Fibroblast of the aortic adventitia (primary cell): Measurements from ENCODE around the gene GTF2F2. TPM values are rescaled to one million over a fixed set of nuclear protein-coding genes. Genes with fewer than 3 reads are reported as not detected.
"Not testable (repeated sequence)": the region's sequence is repeated elsewhere in the genome, so short reads cannot be mapped to it uniquely, and the experiment has no call there.

Experiments
- DNase-seq: peaks from one replicate; pipeline ENCODE4 v3.0.0-alpha.2; 2010; ENCODE audit warnings: low read depth
- H3K4me3 ChIP-seq: 2 replicates; pipeline ENCODE4 v1.5.1; 2011; ENCODE audit warnings: low read depth, mild to moderate bottlenecking, control low read depth, low read length, moderate library complexity
- total RNA-seq: library from RNA; depleted of rRNA; stranded (reverse); fragments of >200 nt; gene quantifications from 2 replicates; pipeline ENCODE4 v1.2.3, GENCODE V29; 2012; ENCODE audit warnings: low replicate concordance
- TF ChIP-seq, protein P1 (sequence below): IDR thresholded peaks from 2 replicates; pipeline ENCODE4 v1.5.1; 2011; ENCODE audit warnings: mild to moderate bottlenecking, low read length, control low read depth, inconsistent platforms; ENCODE audit not compliant: insufficient read depth

The GTF2F2 gene
- total RNA-seq, 1 donor, result 19.0 TPM

DNA sequence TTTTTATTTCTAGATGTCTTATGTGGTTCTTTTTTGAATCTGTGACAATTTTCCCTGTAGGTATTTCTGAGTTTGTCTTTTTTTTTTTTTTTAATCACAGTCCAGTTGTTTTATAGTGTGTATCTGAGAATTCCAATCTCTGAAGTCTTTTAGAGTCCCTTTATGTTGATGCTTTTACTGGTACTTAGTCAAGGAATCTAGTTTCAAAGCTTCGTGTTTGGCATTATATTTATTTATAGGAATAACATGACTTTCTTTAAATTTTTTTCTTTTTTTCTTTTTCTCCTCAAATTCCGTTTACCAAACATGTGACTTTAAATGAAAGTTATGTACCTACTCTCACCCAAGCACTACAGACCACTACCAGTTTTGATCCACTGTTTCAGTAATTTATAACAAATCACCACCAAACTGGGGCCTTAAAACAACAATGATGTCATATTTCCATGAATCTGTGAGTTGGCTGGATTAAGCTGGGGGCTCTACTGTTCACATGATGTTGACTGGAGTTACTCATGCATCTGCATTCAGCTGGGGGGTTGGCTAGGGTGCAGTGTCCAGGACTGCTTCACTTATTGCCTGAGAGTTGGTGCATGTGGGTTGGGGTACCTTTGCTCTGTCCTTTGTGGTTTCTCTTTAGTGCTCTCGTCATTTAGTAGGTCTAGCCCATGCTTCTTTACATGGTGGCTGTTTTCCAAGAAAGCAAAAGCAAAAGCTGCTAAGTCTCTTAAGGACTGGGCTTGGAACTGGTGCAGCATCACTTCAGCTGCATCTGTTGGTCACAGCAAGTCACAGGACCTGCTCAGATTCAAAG is 58.2 kb downstream of the GTF2F2 start:
- no peak overlapping the region for H3K4me3 ChIP-seq
- peak; percentile 61 for DNase-seq
- TF ChIP-seq, protein P1, sequence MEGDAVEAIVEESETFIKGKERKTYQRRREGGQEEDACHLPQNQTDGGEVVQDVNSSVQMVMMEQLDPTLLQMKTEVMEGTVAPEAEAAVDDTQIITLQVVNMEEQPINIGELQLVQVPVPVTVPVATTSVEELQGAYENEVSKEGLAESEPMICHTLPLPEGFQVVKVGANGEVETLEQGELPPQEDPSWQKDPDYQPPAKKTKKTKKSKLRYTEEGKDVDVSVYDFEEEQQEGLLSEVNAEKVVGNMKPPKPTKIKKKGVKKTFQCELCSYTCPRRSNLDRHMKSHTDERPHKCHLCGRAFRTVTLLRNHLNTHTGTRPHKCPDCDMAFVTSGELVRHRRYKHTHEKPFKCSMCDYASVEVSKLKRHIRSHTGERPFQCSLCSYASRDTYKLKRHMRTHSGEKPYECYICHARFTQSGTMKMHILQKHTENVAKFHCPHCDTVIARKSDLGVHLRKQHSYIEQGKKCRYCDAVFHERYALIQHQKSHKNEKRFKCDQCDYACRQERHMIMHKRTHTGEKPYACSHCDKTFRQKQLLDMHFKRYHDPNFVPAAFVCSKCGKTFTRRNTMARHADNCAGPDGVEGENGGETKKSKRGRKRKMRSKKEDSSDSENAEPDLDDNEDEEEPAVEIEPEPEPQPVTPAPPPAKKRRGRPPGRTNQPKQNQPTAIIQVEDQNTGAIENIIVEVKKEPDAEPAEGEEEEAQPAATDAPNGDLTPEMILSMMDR, result no peak

DNA sequence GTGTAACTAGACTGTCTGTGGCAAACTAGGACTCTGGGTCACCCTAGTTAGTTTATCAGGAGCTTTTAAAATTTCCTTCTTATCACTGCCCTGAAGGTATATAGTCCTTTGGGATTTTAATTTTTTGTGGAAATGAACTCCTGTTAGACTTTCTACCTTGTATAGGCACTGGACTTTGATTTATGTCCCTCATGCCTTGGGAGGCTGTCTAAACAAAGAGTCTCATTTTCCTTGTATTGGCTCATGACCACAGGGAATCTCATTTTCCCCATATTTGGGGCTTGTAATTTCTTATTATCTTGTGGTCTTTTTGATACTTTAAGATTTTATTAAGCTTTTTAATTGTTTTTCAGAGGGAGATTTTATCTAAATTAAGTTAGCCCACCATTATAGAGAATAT is 59.1 kb downstream of the GTF2F2 start:
- H3K4me3 ChIP-seq, result no peak overlapping the region
- TF ChIP-seq, protein P1, result no peak
- no peak for DNase-seq

GRCh38 chr13:45180303-45180702 is 60.0 kb downstream of the GTF2F2 start:
- TF ChIP-seq, protein P1, result no peak
- DNase-seq, result no peak
- H3K4me3 ChIP-seq, result no peak overlapping the region

GRCh38 chr13:45180713-45181601 is 60.6 kb downstream of the GTF2F2 start:
- no peak for DNase-seq
- H3K4me3 ChIP-seq, result no peak overlapping the region
- TF ChIP-seq, protein P1, result no peak

DNA sequence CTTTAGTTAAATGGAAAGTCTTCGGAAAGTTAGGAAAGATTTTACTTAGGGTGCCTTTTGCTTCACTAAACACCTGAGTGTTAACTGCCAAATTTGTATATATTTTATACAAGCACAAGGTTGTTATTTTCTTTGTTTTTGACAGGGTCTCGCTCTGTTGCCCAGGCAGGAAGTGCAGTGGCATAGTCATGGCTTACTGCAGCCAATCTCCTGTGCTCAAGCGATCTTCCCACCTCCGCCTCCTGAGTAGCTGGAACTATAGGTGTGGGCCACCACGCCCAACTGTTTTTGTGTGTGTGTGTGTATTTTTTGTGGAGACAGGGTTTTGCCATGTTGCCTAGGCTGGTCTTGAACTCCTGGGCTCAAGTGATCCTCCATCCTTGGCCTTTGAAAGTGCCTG is 64.4 kb downstream of the GTF2F2 start:
- H3K4me3 ChIP-seq, result no peak overlapping the region
- TF ChIP-seq, protein P1, result no peak
- no peak for DNase-seq

DNA sequence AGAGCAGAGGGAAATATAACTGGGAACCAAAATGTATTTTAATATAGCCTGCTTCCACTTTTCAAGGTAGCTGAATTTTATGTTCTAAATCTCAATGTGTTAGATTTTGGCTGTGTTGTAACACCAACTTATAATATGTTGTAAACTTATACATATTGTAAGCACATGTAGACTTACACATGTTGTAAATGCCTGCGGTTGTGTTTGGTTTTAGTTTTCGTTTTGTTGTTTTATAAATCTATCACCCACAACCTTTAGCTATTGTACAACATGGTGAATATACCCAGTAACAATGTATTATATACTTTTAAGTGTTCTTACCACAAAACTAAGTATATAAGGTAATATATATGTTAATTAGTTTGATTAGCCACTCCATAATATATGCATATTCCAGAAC is 65.0 kb downstream of the GTF2F2 start:
- H3K4me3 ChIP-seq, result no peak overlapping the region
- TF ChIP-seq, protein P1, result no peak
- no peak for DNase-seq

DNA sequence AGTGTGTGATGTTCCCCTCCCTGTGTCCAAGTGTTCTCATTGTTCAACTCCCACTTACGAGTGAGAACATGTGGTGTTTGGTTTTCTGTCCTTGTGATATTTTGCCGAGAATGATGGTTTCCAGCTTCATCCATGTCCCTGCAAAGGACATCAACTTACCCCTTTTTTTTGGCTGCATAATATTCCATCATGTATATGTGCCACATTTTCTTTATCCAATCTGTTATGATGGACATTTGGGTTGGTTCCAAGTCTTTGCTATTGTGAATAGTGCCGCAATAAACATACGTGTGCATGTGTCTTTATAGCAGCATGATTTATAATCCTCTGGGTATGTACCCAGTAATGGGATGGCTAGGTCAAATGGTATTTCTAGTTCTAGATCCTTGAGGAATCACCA is 68.8 kb downstream of the GTF2F2 start:
- not testable (repeated sequence) for H3K4me3 ChIP-seq, DNase-seq

DNA sequence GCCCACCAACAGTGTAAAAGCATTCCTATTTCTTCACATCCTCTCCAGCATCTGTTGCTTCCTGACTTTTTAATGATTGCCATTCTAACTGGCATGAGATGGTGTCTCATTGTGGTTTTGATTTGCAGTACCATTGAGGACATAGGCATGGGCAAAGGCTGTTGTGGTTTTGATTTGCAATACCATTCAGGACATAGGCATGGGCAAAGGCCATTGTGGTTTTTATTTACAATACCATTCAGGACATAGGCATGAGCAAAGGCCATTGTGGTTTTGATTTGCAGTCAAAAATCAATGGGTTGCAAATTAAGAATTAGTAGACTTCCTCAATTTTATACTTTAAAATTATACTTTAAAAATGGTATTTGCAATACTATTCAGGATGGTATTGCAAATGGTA is 69.2 kb downstream of the GTF2F2 start:
- not testable (repeated sequence) for H3K4me3 ChIP-seq
- peak; percentile 29 for DNase-seq
